ENCODE measurements around the gene TMEM120A. TPM values are rescaled to one million over a fixed set of nuclear protein-coding genes. Genes with fewer than 3 reads are reported as not detected.

The TMEM120A gene
- total RNA-seq, 6 donors from 2014 or later, result 27.5 to 75.4 (median 43.1) TPM

GRCh38 chr7:75983471-75984129 lies 10.8 kb downstream of the TMEM120A start:
- Histone ChIP-seq H3K36me3 (peaks cover 62 to 97% (median 90%) of the 10 kb centered on the region in 4 donors), H3K9me3 (no peaks in the 10 kb centered on the region), H3K27ac (no peak overlapping the region), H3K4me1 (no peaks in the 10 kb centered on the region), H3K27me3 (no peaks in the 10 kb centered on the region), H3K4me3 (no peak overlapping the region)
- ATAC-seq (ENCODE audit: low FRiP score in 2 of 2), result no peak
- WGBS, 2 donors, result 90 to 95% methylated on average over 16 to 26 of the region's 26 CpGs
- DNase-seq, result no peak
- no peak for TF ChIP-seq POLR2A (IDR thresholded peaks at IDR 0.05)

- ATAC-seq (ENCODE audit: low FRiP score in 2 of 2) (no peak), DNase-seq (no peak)
- WGBS, 2 donors, result 93 to 95% methylated on average over 12 to 18 of the region's 22 CpGs
- Histone ChIP-seq H3K4me1 (no peaks in the 10 kb centered on the region), H3K9me3 (no peaks in the 10 kb centered on the region), H3K27me3 (no peaks in the 10 kb centered on the region), H3K27ac (peak overlapping the region in 1 of 4 donors; percentile 3), H3K4me3 (no peak overlapping the region), H3K36me3 (peaks cover 62 to 99% (median 88%) of the 10 kb centered on the region in 4 donors)
- TF ChIP-seq, protein P1, sequence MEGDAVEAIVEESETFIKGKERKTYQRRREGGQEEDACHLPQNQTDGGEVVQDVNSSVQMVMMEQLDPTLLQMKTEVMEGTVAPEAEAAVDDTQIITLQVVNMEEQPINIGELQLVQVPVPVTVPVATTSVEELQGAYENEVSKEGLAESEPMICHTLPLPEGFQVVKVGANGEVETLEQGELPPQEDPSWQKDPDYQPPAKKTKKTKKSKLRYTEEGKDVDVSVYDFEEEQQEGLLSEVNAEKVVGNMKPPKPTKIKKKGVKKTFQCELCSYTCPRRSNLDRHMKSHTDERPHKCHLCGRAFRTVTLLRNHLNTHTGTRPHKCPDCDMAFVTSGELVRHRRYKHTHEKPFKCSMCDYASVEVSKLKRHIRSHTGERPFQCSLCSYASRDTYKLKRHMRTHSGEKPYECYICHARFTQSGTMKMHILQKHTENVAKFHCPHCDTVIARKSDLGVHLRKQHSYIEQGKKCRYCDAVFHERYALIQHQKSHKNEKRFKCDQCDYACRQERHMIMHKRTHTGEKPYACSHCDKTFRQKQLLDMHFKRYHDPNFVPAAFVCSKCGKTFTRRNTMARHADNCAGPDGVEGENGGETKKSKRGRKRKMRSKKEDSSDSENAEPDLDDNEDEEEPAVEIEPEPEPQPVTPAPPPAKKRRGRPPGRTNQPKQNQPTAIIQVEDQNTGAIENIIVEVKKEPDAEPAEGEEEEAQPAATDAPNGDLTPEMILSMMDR (IDR thresholded peaks at IDR 0.05), result no peak
- TF ChIP-seq POLR2A (IDR thresholded peaks at IDR 0.05) (no peak), POLR2AphosphoS5 (IDR thresholded peaks at IDR 0.05) (no peak), EP300 (IDR thresholded peaks at IDR 0.05) (no peak)
These were observed 11.9 kb downstream of the TMEM120A start for GRCh38 chr7:75982306-75983064.

DNA sequence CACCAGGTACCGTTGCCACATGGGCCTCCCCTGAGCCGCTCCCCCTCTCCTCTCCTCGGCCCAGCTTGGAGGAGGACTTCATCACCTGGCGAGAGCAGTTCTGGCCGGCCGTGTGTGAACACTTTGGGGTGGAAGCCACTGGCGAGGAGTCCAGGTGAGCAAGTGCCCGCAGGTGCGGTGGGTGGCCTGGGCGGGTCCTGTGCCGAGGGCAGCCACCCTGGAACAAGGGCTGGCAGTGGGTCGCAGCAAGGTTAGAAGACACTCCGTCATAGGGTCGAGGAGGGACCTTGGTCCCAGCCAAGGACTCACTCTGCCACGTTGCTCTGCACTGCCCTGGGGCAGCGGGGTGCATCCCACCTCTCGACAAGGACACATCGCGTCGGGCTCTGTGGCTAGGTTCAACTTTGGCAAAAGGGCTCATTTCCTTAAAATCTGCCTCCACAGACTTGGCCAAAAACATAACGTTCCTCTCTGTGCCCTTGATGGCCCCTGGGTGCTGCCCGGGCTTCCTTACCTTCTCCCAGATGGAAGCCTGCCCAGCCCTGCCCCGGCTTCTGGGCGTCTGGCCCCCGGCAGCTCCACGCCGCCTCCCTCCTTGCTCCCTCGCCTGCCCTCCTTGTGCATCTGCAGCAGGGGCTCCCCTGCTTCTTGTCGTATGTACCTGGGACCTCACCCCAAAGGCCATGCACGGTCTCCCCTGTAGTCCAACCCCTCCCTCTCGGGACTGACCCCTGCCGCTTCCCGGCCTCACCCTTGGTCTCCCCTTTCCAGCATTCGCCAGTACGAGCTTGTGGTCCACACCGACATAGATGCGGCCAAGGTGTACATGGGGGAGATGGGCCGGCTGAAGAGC lies 12.7 kb downstream of the TMEM120A start:
- H3K4me3 ChIP-seq, result no peak overlapping the region
- no peak overlapping the region for H3K27ac ChIP-seq
- H3K27me3 ChIP-seq, result no peaks in the 10 kb centered on the region
- DNase-seq, result no peak
- 87 to 89% methylated on average over 18 to 34 of the region's 38 CpGs for WGBS, 2 donors
- no peaks in the 10 kb centered on the region for H3K4me1 ChIP-seq
- ATAC-seq (ENCODE audit: low FRiP score in 2 of 2), result no peak
- no peak for TF ChIP-seq EP300 (IDR thresholded peaks at IDR 0.05)
- no peaks in the 10 kb centered on the region for H3K9me3 ChIP-seq
- H3K36me3 ChIP-seq, result peaks cover 62 to 91% (median 80%) of the 10 kb centered on the region in 4 donors

- Histone ChIP-seq H3K27me3 (no peaks in the 10 kb centered on the region), H3K27ac (no peak overlapping the region), H3K4me3 (no peak overlapping the region), H3K9me3 (no peaks in the 10 kb centered on the region), H3K4me1 (no peaks in the 10 kb centered on the region), H3K36me3 (peaks cover 58 to 85% (median 74%) of the 10 kb centered on the region in 4 donors)
- 86 to 96% methylated on average over 5 to 12 of the region's 12 CpGs for WGBS, 2 donors
- ATAC-seq (ENCODE audit: low FRiP score in 2 of 2) (no peak), DNase-seq (no peak)
- TF ChIP-seq POLR2AphosphoS5 (IDR thresholded peaks at IDR 0.05), result no peak
These were observed 13.3 kb downstream of the TMEM120A start for GRCh38 chr7:75981203-75981452.

- H3K4me1 ChIP-seq, result no peaks in the 10 kb centered on the region
- no peaks in the 10 kb centered on the region for H3K9me3 ChIP-seq
- peaks cover 53 to 80% (median 69%) of the 10 kb centered on the region in 4 donors for H3K36me3 ChIP-seq
- DNase-seq, result peak in 1 of 2 donors; percentile 80
- WGBS, 2 donors, result 88 to 91% methylated on average over 11 to 28 of the region's 29 CpGs
- no peak overlapping the region for H3K4me3 ChIP-seq
- no peaks in the 10 kb centered on the region for H3K27me3 ChIP-seq
- no peak overlapping the region for H3K27ac ChIP-seq
- no peak for TF ChIP-seq POLR2A (IDR thresholded peaks at IDR 0.05)
- TF ChIP-seq EP300 (IDR thresholded peaks at IDR 0.05), result no peak
- no peak for TF ChIP-seq POLR2AphosphoS5 (IDR thresholded peaks at IDR 0.05)
- TF ChIP-seq, protein P1 (IDR thresholded peaks at IDR 0.05), result no peak
- ATAC-seq (ENCODE audit: low FRiP score in 2 of 2), result no peak
These were observed 13.8 kb downstream of the TMEM120A start for GRCh38 chr7:75980430-75981202.

Data from upper lobe of left lung (tissue), 6 donors.